ENCODE measurements around the gene PATE4. TPM values are rescaled to one million over a fixed set of nuclear protein-coding genes. Genes with fewer than 3 reads are reported as not detected.
"Not testable (repeated sequence)": the region's sequence is repeated elsewhere in the genome, so short reads cannot be mapped to it uniquely, and the experiment has no call there.

Gene PATE4, protein sequence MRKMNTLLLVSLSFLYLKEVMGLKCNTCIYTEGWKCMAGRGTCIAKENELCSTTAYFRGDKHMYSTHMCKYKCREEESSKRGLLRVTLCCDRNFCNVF
- polyA plus RNA-seq (ENCODE audit: insufficient read length in 4 of 4), result under 1 TPM in 1 of 4 donors, not detected in 3; 0.30 TPM

DNA sequence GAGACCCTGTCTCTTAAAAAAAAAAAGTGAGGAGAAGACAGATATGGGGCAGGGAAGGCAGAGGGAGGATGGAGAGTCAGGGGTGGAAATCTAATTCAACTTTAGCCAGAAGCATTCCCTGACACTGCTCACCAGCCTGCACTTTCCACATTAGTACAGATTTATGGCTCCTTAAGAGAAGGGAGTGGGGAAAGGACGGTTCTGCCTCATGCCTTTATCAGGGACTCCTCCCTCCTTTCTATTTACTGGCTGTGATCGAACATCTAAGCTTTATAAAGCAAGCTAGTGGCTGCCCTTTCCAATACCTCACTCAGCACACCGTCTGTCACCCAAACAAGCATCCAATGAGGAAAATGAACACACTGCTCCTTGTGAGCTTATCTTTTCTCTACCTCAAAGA is at the start of gene PATE4:
TSS of gene PATE4 (plus strand) at position 301 of the 400 bp plus-strand sequence. CDS start at position 345, 44 bp downstream.
- no peak for DNase-seq (ENCODE audit: low read depth in 4 of 4, low spot score in 2 of 4)

DNA sequence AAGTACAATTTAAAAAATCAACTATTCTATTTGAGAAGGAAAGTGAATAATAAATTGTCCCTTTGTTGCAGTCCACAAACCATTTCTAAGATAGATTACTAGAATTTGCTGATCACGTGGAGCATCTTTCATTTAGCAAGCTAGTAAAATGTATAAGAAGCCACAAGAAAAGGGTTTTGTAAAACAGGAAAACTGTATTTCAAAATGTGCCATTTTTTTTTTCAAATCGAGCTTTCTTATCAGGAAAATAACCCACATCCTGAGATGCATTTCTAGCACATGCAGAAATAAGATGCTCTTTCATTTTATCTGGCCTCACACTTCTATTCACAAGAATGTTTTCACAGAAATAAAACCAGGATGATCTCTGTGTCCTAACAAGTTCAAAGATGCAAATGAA is 48.4 kb upstream of the PATE4 start:
- no peak for DNase-seq (ENCODE audit: low read depth in 4 of 4, low spot score in 2 of 4)

DNA sequence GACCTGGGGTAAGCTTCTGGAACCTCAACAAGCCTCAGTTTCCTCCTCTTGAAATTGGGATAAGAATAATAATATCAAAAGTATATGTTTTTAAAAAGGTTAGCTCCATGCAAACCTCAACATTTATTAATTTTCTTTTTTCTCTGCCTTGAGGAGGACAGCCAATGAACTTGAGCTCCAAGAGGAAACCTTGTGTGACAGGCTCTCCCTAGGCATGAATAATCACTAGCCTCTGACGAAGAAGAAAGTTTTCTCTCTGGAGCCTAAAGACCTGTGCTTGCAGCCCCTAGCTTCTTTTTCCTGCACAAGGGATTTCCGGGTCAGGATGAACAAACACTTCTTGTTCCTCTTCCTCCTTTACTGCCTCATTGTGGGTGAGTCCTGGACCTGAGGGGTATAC is 45.3 kb upstream of the PATE4 start, which contains the start of gene PATE3:
TSS of gene PATE3 (plus strand) at position 301 of the 400 bp plus-strand sequence. CDS start at position 326, 25 bp downstream.
- no peak for DNase-seq (ENCODE audit: low read depth in 4 of 4, low spot score in 2 of 4)

DNA sequence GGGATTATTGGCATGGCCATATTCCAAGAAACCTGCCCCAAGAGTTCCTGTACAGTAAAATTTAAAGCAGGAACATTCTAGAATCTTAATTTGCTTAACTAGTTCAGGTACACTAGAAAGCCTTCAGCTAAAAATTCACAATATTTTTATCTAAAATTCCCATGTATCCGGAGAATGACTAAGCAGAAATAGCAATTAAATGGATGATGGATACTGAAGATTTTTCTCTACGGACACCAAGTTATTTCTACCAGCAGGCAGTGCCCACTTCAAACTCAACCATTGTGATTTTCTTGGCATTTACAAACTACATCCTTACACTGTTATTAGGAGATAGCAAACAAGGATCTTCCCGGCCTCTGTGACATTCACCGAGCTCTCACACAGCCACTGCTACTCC is 42.3 kb upstream of the PATE4 start:
- DNase-seq (ENCODE audit: low read depth in 4 of 4, low spot score in 2 of 4), result no peak

DNA sequence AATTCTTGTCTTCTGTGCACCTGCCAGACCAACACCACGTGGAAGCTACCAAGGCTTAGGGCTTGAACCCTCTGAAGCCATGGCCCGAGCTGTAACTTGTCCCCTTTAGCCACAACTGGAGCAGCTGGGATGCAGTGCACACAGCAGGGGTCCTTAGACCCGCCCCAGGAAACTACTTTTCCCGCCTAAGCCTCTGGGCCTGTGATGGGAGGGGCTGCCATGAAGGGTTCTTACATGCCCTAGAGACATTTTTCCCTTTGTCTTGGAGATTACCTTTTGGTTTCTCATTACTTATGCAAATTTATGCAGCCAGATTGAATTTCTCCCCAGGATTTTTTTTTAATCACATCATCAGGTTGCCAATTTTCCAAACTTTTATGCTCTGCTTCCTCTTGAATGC is 35.5 kb upstream of the PATE4 start:
- no peak for DNase-seq (ENCODE audit: low read depth in 4 of 4, low spot score in 2 of 4)

DNA sequence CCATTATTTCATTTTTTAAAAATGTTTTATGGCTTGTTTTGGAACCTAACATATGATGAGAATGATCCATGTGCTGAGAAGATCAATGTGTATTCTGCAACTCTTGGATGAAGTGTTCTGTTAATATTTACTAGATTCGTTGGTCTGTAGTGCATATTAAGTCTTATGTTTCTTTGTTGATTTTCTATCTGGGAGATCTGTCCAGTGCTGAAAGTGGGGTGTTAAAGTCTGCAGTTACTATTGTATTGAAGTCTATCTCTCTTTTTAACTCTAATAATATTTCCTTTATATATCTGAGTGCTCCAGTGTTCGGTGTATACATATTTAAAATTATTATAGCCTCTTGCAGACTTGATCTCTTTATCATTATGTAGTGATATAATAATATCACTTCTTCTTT is 33.3 kb upstream of the PATE4 start:
- DNase-seq (ENCODE audit: low read depth in 4 of 4, low spot score in 2 of 4), result no peak

DNA sequence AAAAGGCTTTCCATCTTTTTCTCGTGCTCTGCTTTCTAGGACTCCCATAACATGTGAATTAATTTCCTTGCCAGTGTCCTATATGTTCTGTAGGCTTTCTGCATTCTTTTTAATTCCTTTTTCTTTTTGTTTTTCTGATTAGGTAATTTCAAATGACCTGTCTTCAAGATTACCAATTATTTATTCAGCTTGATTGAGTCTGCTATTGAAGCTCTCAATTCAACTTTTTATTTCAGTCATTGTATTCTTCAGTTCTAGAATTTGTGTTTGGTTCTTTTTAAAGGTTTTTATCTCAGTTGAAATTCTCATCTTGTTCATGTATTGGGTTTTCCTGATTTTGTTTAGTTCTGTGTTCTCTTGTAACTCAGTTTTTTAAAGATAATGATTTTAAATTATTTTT is 30.7 kb upstream of the PATE4 start:
- no peak for DNase-seq (ENCODE audit: low read depth in 4 of 4, low spot score in 2 of 4)

DNA sequence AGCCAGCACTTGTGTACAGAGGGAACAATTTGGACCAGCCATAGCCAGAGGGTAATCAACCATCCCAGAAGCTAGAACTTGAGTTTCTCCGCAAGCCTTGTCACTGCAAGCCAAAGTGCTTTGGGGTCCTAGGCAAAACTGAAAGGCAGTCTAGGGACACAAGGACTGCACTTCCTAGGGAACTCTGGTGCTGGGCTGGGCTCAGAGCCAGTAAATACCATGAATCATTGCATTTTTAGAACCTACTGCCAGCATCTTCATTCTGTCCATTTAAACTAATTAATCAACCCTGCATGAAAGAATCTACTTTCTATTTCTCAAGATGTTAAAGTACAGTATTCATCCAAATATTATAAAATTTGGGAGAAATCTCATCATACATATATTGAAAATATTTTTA is 25.2 kb upstream of the PATE4 start:
- no peak for DNase-seq (ENCODE audit: low read depth in 4 of 4, low spot score in 2 of 4)

DNA sequence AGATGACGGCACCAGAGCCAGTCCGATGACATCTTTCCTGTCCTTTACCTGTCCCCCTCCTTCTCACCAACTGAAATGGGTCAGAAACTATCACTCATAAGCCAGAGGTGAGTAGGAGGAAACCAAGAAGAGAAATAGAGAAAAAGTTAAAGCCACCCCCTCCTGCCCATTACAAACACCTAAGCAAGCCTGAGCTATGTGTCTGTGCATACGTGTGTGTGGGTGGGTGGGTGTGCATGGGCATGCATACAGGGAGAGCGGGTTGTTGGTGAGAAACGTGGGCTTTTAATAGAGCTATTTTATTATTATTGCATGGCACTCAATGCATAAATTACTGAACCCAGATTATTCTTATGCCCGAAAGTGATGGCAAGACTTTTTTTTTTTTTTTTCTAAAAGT is 2.6 kb downstream of the PATE4 start:
- no peak for DNase-seq (ENCODE audit: low read depth in 4 of 4, low spot score in 2 of 4)

DNA sequence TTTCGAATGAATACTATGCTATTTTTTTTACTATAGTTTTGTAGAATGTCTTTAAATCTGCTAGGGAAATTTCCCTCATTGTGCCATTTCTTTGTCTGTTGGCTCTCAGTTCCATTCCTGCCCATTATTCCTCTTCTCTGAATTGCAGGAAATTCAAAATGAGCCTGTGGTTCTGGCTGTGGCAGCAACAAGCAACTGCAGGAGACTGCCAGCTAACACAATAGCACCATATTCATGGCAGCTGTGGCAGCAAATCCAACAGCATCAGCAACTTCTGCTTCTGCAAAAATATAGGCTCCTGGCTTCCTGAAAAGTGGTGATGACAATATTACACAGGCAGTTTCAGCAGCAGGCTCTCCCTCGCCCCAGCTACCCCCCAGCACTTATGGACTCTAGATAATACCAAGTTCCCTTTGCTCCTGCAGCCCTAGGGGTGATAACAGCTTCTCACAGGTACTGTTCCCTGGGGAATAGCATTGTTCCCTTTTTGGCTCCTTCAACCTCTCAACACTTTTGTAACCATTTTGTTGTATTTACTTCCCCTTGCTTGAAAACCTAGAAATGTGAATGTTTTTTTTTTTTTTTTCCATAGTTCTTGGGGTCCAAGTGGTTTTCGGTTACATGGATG is 9.3 kb downstream of the PATE4 start:
- DNase-seq (ENCODE audit: low read depth in 4 of 4, low spot score in 2 of 4), result no peak

DNA sequence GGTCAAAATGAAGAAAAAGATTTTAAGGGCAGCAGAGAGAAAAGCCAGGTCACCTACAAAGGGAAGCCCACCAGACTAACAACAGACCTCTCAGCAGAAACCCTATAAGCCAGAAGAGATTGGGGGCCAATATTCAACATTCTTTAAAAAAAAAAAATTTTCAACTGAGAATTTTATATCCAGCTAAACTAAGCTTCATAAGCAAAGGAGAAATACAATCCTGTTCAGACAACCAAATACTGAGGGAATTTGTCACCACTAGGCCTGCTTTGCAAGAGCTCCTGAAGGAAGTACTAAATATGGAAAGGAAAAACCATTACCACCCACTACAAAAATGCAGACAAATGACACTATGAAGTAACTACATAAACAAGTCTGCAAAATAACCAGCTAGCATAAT is 13.1 kb downstream of the PATE4 start:
- no peak for DNase-seq (ENCODE audit: low read depth in 4 of 4, low spot score in 2 of 4)

DNA sequence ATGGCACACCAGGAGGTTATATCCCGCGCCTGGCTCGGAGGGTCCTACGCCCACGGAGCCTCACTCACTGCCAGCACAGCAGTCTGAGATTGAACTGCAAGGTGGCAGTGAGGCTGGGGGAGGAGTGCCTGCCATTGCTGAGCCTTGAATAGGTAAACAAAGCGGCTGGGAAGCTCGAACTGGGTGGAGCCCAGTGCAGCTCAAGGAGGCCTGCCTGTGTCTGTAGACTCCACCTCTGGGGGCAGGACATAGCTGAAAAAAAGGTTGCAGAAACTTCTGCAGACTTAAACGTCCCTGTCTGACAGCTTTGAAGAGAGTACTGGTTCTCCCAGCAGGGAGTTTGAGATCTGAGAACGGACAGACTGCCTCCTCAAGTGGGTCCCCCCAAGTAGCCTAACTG is 24.6 kb downstream of the PATE4 start:
- not testable (repeated sequence) for DNase-seq (ENCODE audit: low read depth in 4 of 4, low spot score in 2 of 4)

DNA sequence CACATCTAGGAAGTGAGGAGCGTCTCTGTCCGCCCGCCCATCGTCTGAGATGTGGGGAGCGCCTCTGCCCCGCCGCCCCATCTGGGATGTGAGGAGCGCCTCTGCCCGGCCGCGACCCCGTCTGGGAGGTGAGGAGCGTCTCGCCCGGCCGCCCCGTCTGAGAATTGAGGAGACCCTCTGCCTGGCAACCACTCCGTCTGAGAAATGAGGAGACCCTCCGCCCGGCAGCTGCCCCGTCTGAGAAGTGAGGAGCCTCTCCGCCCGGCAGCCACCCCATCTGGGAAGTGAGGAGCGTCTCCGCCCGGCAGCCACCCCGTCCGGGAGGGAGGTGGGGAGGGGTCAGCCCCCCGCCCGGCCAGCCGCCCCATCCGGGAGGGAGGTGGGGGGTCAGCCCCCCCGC is 29.7 kb downstream of the PATE4 start:
- DNase-seq (ENCODE audit: low read depth in 4 of 4, low spot score in 2 of 4), result not testable (repeated sequence)

DNA sequence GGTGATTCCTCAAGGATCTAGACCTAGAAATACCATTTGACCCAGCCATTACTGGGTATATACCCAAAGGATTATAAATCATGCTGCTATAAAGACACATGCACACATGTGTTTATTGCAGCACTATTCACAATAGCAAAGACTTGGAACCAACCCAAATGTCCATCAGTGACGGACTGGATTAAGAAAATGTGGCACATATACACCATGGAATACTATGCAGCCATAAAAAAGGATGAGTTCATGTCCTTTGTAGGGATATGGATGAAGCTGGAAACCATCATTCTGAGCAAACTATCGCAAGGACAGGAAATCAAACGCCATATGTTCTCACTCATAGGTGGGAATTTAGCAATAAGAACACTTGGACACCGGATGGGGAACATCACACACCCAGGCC is 32.2 kb downstream of the PATE4 start:
- not testable (repeated sequence) for DNase-seq (ENCODE audit: low read depth in 4 of 4, low spot score in 2 of 4)

DNA sequence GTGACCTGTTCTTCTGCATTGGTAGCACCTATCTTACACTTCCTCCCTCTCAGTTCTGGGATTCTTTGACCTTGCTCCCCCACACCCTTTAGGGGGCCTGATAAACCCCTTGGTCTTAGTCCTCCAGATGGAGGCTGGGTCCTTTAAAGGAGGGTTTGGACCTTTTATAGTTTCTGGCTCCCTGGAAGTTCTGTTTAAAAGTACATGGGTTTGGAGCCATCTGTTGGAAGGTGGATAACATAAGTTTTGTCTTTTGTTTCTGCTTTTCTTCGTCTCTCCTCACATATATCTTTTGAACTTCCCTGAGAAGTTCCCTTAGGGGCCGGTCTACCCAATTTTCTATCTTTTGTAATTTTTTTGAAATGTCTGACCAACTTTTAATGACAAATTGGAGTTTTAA is 36.4 kb downstream of the PATE4 start:
- no peak for DNase-seq (ENCODE audit: low read depth in 4 of 4, low spot score in 2 of 4)

DNA sequence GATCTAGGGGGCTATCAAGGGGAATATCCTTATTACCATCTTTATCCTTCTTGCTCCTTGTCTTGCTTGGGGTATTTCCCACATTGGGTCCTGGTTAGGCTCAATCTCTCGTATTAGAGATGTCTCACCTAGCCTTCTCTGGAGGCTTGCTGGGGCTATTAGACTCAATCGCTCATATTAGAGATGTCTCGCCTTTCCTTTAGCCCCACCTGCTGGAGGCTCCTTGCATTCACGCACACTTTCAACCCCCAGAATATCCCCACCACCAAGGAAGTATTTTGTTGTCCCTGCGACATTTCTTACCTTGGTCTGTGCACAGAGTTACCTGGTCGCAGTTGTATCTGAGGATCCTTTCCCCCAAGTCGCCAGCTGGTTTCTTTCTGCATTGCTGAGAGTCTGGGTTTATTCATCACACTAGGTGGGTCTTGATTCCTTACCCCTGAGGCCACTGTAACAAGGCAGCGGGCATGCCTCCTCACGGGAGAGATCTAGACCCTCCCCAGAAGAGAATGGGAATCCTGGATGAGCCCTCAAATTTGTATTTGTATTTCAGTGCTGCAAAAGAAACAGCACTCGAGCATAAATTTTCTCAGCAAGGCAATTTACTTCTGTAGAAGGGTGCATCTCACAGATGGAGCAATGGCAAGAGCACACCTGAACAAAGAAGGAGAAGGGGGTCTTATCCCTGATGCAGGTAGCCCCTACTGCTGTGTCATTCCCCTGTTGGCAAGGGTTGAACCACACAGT is 38.4 kb downstream of the PATE4 start:
- DNase-seq (ENCODE audit: low read depth in 4 of 4, low spot score in 2 of 4), result no peak

DNA sequence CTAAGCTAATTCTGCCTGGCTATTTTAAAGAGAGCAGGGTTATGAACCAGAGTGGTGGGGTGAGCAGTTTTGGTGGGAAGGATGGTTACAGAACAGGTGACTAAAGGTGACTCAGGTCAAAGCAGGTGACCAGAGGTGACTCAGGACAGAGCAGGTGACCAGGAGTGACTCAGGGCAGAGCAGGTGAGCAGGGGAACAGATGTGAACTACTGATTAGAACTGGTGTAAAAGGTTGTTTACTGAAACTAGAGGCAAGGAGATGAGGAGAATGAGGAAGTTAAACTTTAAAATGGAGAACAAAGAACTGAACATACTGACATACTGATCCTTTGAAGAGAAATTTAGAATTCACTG is 39.0 kb downstream of the PATE4 start:
- DNase-seq (ENCODE audit: low read depth in 4 of 4, low spot score in 2 of 4), result no peak

DNA sequence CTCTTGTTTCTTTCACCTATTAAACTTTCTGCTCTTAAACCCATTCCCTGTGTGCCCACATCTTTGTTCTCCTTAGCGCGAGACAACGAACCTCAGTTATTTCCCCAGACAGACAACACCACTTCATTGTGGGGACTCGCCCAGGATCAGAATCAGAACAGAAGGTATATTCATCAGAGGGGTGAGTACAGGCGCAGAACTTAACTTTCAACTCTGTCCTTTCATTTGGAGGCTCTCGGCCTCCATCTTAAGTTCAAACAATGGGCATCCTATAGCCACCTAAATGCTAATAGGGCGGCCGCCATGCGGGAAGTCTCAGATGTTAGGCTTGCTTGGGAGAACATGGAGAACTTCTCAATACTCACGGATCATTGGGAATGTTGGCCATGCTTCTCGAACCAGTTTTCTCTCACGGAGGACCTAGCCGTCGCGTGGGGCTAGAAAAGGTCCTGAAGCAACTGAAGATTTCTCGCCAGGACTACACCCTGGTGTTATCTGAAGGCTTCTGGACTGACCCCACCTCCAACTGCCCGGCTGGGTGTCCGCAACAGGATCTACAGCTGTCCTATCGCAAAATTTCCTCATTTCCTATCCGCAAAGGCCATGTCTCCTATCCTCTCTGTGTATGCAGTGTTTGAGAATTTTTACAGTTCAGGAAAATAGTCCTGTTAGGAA is 40.9 kb downstream of the PATE4 start:
- no peak for DNase-seq (ENCODE audit: low read depth in 4 of 4, low spot score in 2 of 4)

DNA sequence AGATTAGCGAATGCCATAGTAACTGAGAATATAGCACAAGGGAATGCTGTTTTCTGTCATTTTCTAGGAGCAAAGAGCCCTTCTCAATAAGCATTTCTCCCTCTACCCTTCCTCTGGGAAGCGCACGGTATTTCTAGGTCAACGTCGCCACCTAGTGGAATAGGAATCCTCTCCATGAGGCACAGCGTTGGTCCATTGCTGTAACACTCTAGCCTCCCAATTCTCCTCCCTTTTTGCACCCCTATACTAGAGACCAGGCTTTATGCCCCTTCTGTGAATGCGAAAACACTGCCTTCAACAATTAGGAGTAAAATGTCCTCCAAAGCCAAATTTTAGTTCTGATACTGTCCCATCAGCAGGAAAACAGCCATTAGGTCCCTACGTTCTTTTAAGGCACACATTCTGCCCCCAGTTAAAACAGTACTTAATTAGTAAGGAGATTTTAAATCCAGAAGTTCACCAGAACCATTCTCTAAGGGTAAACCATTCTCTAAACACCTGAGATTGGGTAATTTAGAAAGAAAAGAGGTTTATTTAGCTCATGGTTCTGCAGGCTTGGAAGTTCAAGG is 41.5 kb downstream of the PATE4 start:
- peak; percentile 20 to 65 (median 36) for DNase-seq (ENCODE audit: low read depth in 4 of 4, low spot score in 2 of 4)

DNA sequence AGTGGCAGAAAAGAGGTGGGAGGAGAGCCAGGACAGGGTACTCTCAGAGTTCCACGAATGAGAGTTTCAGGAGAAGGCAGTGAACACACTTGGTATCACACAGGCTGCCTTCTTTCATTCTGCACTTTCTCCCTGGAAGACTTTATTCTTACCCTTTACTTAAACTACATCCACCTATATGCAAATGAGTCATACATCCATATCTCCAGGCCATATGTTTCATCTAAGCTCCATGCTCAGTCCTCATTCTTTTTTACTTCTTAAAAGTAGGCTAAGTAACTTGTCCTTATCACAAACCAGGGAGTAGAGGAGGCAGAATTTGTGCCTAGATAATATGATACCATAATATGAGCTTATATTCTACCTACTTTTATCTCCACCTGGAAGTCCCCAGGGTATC is 48.2 kb downstream of the PATE4 start:
- no peak for DNase-seq (ENCODE audit: low read depth in 4 of 4, low spot score in 2 of 4)

DNA sequence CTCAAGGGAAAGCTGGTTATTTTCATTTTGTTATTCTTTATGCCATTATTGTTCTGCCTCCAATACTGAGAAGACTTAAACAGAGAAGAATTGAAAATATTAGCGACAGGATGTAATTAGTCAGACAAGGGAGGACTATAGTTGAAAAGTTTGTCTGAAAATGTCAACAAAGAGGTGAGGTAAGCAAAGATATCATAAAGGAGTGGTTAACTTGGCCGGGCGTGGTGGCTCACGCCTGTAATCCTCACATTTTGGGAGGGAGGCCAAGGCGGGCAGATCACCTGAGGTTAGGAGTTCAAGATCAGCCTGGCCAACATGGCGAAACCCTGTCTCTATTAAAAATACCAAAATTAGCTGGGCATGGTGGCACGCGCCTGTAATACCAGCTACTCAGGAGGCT is 50.3 kb downstream of the PATE4 start:
- DNase-seq (ENCODE audit: low read depth in 4 of 4, low spot score in 2 of 4), result no peak
